Fibroblast of villous mesenchyme (primary cell): Measurements from ENCODE around the gene WIPF1. TPM values are rescaled to one million over a fixed set of nuclear protein-coding genes. Genes with fewer than 3 reads are reported as not detected.
A peak's percentile ranks its signal among the peaks of the same experiment; 100 is the strongest.

Source experiments
- DNase-seq: peaks from one replicate; pipeline ENCODE4 v3.0.0-alpha.2; 2010; ENCODE audit warnings: low read depth
- H3K4me3 ChIP-seq: 2 replicates; pipeline ENCODE4 v1.5.1; 2011; ENCODE audit warnings: low read depth, mild to moderate bottlenecking, low read length
- total RNA-seq: library from RNA; depleted of rRNA; stranded (reverse); fragments of >200 nt; gene quantifications from 2 replicates; pipeline ENCODE4 v1.2.3, GENCODE V29; 2012
- TF ChIP-seq, protein P1 (sequence below): IDR thresholded peaks from 2 replicates; pipeline ENCODE4 v1.5.1; 2012; ENCODE audit warnings: low read depth, mild to moderate bottlenecking, low read length; ENCODE audit not compliant: insufficient read depth

WIPF1 gene
- total RNA-seq, 1 donor = 13.0 TPM

DNA sequence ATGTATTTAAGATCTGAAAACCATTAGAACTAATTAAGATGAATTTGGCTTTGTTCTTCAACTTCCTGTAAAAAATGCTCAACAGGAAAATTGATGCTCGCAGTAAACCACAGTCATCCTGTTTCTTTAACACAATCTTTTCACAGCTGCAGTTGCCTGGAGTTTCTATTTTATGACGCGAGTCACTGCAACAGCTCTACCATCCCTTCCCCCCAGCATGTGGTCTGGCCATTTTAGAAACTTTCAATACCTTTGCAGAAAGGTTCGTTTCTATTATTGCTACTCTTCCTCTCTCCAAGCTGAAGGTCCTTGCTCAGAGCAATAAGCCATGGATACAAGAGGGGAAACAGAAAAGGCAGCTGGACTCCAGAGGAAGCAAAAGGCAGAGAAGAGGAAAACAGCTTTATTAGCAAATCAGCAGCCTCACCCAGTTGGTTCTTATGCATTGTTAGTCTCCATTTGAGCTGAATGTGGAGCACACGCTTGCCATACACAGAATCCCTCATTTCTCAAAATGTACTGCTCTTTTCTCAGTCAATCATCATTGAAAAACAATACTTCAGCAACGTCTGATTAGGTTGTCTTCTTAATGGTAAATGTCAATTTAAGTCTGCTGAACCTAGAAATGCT lies 3.9 kb downstream of the WIPF1 start:
- DNase-seq = peak; percentile 84
- H3K4me3 ChIP-seq = peak overlapping the region; percentile 35
- TF ChIP-seq, protein P1, sequence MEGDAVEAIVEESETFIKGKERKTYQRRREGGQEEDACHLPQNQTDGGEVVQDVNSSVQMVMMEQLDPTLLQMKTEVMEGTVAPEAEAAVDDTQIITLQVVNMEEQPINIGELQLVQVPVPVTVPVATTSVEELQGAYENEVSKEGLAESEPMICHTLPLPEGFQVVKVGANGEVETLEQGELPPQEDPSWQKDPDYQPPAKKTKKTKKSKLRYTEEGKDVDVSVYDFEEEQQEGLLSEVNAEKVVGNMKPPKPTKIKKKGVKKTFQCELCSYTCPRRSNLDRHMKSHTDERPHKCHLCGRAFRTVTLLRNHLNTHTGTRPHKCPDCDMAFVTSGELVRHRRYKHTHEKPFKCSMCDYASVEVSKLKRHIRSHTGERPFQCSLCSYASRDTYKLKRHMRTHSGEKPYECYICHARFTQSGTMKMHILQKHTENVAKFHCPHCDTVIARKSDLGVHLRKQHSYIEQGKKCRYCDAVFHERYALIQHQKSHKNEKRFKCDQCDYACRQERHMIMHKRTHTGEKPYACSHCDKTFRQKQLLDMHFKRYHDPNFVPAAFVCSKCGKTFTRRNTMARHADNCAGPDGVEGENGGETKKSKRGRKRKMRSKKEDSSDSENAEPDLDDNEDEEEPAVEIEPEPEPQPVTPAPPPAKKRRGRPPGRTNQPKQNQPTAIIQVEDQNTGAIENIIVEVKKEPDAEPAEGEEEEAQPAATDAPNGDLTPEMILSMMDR = no peak

DNA sequence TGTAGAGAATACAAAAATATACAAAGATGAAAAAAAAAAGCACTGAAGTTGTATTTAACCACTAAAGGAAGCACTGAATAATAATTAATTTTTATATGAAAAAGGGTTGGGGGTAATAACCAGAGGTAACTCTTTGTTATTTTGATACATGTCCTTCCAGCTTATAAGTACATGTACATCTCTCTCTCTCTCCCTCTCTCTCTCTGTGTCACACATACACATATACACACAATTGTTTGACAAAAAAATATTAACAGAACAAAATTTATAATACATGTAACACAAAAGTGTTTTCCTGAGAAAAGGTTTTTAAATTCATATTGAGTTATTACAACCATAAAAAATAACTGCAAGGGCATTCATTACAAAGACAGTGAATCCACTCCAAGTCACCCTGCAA lies 4.6 kb downstream of the WIPF1 start:
- no peak for DNase-seq
- TF ChIP-seq, protein P1 = no peak
- H3K4me3 ChIP-seq = no peak overlapping the region

DNA sequence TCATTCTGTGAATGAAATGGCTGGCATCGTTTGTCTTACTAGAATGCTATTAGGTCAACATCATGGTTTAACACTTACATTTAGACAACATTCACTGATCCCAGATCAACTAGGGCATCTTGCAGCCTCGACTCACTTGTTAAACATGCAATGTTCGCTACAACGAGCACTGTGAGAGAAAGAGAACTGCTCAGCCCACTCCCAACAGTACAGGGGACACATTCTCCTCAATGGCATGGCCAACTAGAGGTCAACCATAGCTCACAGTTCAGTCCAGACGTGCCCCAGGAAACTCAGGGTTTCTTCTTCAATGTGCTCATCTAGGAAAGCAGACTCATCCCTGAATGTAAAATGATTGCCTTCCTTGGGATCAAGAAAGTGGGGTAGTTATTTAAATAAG lies 5.9 kb downstream of the WIPF1 start:
- TF ChIP-seq, protein P1 = no peak
- H3K4me3 ChIP-seq = no peak overlapping the region
- no peak for DNase-seq

DNA sequence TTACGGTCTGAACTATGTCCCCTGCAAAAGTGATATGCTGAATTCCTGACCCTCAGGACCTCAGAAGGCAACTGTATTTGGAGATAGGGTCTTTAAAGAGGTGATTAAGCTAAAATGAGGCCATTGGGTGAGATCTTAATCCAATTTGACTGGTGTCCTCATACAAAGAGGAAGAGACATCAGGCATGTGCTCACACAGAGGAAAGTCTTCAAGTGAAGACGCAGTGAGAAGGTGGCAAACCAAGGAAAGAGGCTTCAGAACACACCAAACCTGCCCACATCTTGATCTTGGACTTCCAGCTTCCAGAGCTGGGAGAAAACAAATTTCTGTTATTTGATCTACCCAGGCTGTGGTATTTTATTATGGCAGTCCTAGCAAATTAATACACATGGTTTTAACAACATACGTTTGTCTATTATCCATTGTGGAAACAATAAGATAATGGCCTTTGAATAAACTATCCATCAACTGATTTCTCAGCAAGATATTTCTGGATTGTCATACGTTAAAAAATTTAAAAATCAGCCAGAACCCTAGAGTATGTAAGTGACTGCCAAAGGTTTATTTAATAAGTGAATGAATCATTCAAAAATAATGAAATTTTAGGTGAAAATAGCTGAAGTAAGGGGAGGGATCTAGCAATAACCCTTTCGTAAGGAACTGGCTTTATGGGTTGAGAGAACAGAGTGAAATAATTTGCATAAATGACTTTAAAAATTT lies 6.5 kb downstream of the WIPF1 start:
- DNase-seq = no peak
- no peak overlapping the region for H3K4me3 ChIP-seq
- TF ChIP-seq, protein P1 = no peak

DNA sequence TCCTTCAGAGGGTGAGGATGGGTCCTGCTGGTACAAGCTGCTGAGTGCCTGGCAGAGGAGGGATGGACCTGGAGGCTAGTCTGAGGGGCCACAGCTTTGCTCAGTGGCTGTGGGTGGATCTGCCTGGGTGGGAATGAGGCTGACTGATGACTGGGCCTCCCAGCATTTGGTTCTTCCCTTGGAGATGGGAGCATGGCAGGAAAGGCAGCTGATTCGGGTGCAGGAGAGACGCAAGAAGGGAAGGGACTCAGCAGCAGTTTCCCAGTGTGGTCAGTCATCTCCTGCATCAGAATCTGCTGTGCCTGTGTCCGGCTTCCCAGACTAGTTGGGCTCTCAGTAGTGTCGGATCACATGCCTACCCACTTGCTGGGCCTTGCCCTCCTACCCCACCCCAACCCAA lies 7.3 kb downstream of the WIPF1 start:
- no peak for DNase-seq
- H3K4me3 ChIP-seq = no peak overlapping the region
- TF ChIP-seq, protein P1 = no peak

DNA sequence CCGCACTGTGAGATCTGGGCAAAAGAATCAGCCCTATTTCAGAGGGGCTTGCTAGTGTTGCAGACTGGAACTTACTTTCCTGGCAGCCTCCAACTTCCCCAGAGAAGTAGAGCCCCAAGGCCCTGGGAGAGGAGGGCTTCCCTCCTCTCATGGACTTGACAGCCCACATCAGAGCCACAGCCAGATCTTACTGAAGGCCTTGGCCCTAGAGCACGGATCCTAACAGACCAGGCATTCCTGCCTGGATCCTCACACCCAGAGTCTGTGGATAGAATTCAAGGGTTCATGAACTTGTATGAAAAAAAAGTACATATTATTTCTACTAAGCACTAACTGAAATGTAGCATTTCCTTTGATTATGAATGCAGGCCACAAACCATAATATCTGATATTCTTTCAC lies 8.3 kb downstream of the WIPF1 start:
- DNase-seq = no peak
- TF ChIP-seq, protein P1 = no peak
- H3K4me3 ChIP-seq = no peak overlapping the region
